HUDEP-2 (cell line): ENCODE measurements around the gene TOX3.
A peak's percentile ranks its signal among the peaks of the same experiment; 100 is the strongest.

Source experiments
- DNase-seq, 76 experiments: peaks; one replicate each; lab custom pipeline; 2025; ENCODE audit not compliant: unreplicated experiment in 76 of 76; lab: John Stamatoyannopoulos, UW

TOX3 gene

GRCh38 chr16:52408191-52408845 is 138.6 kb downstream of the TOX3 start:
- DNase-seq, result no peak

GRCh38 chr16:52407778-52408177 is 139.2 kb downstream of the TOX3 start:
- no peak for DNase-seq

GRCh38 chr16:52405441-52405840 is 141.5 kb downstream of the TOX3 start:
- DNase-seq, result no peak

GRCh38 chr16:52404546-52404945 is 142.4 kb downstream of the TOX3 start:
- peak in 1 of 76 experiments; percentile 0 for DNase-seq

GRCh38 chr16:52399116-52399515 is 147.8 kb downstream of the TOX3 start:
- DNase-seq, result no peak

- no peak for DNase-seq
These were observed 148.4 kb downstream of the TOX3 start for GRCh38 chr16:52398491-52398960.

GRCh38 chr16:52398021-52398420 is 148.9 kb downstream of the TOX3 start:
- no peak for DNase-seq

GRCh38 chr16:52393448-52393847 is 153.5 kb downstream of the TOX3 start:
- no peak for DNase-seq

- no peak for DNase-seq
These were observed 157.9 kb downstream of the TOX3 start for GRCh38 chr16:52389045-52389444.
